Pancreas (tissue), 10 donors: ENCODE measurements around the gene HOXA10. TPM values are rescaled to one million over a fixed set of nuclear protein-coding genes. Genes with fewer than 3 reads are reported as not detected.
A peak's percentile ranks its signal among the peaks of the same experiment; 100 is the strongest.

Source experiments
- ATAC-seq, 4 donors: fragments of 200-7000 bp; cut with Tn5 transposase; one replicate each; pipeline versions ENCODE4 v1.8.0 to v1.9.1; 2020; ENCODE audit warnings: mild to moderate bottlenecking in 4 of 4, moderate library complexity in 4 of 4
- DNase-seq, 6 donors: peaks; one replicate each; pipeline ENCODE4 v3.0.0-alpha.2; 2020
- FAIRE-seq: peaks from 2 replicates; lab custom pipeline; 2012; peaks lifted over from hg19 to GRCh38; lab: Jason Lieb, UNC
- H3K27ac ChIP-seq, 4 donors: fragments of 200-600 bp; sonication (generic); 1 replicate in 3 of 4; 2 replicates in 1 of 4; pipeline versions ENCODE4 v1.5.0 to v1.8.0; 2020
- H3K27me3 ChIP-seq, 4 donors: fragments of 200-600 bp; one replicate each; pipeline ENCODE4 v1.8.0; 2021
- H3K36me3 ChIP-seq, 3 donors: fragments of 200-600 bp; sonication (generic) in 1 of 3; one replicate each; pipeline versions ENCODE4 v1.5.0 to v1.8.0; 2020 to 2021
- H3K4me1 ChIP-seq, 3 donors: fragments of 200-600 bp; one replicate each; pipeline ENCODE4 v1.8.0; 2021
- H3K4me3 ChIP-seq, 4 donors: fragments of 200-600 bp; sonication (generic) in 2 of 4; one replicate each; pipeline versions ENCODE4 v1.5.0 to v1.8.0; 2020 to 2021
- H3K9me3 ChIP-seq, 4 donors: fragments of 200-600 bp; one replicate each; pipeline ENCODE4 v1.8.0; 2021
- CTCF ChIP-seq, 4 donors: fragments of 200-600 bp; sonication (generic) in 3 of 4; IDR thresholded peaks; one replicate each; pipeline versions ENCODE4 v1.5.0 to v1.8.0; 2021; ENCODE audit warnings: antibody characterized with exemption in 4 of 4
- WGBS, 2 donors: extraction: QIAGEN DNeasy Blood & Tissue Kit; methylation state at CpG; one replicate each; pipeline ENCODE4 v1.1.7; 2013; 5-methylcytosine and 5-hydroxymethylcytosine counted together
- intact Hi-C, 3 donors: fragments of 100-400 bp; cut with DNase I; formaldehyde crosslinking; loops; one replicate each; pipeline versions ENCODE4 v1.11.1 to v1.14.2; 2022
- polyA plus RNA-seq, 2 donors: library from polyadenylated mRNA; stranded (reverse); fragments of 200-250 nt; gene quantifications; one replicate each; pipeline ENCODE4 v1.2.3, GENCODE V29; 2013
- total RNA-seq, 6 donors: library from RNA; stranded (reverse); fragmentation: NEBNext Ultra II Directional in 4 of 6; extraction: Animal tissue kit (Norgen Biotek cat#: 25700) in 4 of 6; gene quantifications; one replicate each; pipeline versions ENCODE4 v1.2.1 to v1.2.4, GENCODE V29; 2021 to 2023
- donor health status: healthy with polysubstance abuse.
- donor health status: DM: no; HTN: no; CAD: no; lungs with moderate emphysema.
- donor health status: DM: no; HTN: no; CAD: no.
- donor health status: control.
- donor health status: control.
- donor health status: Bipolar disorder and iron deficiency.
- donor health status: DM: yes; HTN: yes; CAD: no.
- donor health status: DM: no; HTN: no; CAD: no.
- donor health status: DM: no; HTN: no; CAD: no.
- donor health status: DM: yes; HTN: yes; CAD: no.

The HOXA10 gene
- total and polyA plus RNA-seq, 8 donors, result 0.09 to 0.18 (median 0.14) TPM; not detected in 4

DNA sequence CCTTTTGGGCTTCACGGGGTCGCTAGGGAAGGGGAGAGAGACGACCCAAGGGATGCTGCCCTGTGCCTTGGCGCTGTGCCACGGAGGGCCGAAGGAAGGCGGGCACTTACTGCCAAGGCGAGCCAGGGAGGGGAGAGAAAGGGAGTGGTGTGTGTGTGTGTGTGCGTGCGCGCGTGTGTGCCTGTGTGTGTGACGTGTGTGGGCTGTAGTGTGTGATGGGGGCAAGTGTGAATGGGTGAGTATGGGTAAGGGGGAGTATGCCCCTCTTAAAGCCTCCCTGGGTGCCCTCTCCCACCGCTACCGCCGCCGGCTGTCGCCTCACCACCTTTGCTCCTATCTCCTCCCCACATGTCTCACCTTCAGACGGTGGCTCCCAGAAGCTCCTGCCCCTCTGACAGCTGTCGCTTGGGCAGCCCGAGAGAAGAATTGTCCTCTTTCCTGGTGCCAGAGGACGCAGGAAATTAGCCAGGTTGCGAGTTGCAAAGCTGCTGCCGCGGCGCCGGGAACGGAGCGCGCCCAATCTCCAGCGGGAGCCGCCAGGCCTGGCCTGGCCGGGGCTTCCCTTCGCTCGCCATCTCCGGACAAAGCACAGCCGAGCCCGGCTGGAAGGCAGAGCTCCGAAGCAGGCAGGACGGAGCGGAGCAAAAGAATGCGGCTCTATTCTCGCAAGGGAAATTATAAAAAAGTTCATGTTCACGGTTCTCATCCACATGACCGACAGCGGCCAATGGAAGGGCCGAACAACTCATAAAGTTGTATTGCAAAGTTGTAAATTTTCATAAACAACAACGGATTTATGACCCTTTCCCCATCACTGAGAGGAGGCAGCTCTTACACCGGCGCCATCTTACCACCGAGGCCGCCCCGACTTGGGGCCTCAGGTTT, 21.9 kb downstream of the HOXA10 start, which contains the start of gene HOXA3:
HOXA3 (minus strand) TSS at position 653 of the 885 bp plus-strand sequence. CDS start 41,943 bp downstream, outside the sequence.
- H3K4me3 ChIP-seq, result peak within 1 kb of the TSS in 1 of 4 donors; percentile 42
- FAIRE-seq (no peak), DNase-seq (peak in 5 of 6 donors; percentile 0 to 71 (median 10)), ATAC-seq (peak in 1 of 4 donors; percentile 24)
- H3K9me3 ChIP-seq, result no peaks in the 10 kb centered on the region
- intact Hi-C loops, result loop anchor here in 1 of 3 donors (10.0 kb wide), 1 partner anchor 1297 kb away; no protein-coding TSS in a partner anchor
- H3K4me1 ChIP-seq, result peaks cover 0 to 12% (median 0%) of the 10 kb centered on the region in 3 donors
- no peaks in the 10 kb centered on the region for H3K36me3 ChIP-seq
- H3K27ac ChIP-seq, result no peak within 1 kb of the TSS
- no peak for TF ChIP-seq CTCF (IDR thresholded peaks at IDR 0.05)
- 7 to 9% methylated on average over 48 to 53 of the region's 53 CpGs for WGBS, 2 donors
- H3K27me3 ChIP-seq, result peaks cover 25 to 80% (median 39%) of the 10 kb centered on the region in 4 donors

DNA sequence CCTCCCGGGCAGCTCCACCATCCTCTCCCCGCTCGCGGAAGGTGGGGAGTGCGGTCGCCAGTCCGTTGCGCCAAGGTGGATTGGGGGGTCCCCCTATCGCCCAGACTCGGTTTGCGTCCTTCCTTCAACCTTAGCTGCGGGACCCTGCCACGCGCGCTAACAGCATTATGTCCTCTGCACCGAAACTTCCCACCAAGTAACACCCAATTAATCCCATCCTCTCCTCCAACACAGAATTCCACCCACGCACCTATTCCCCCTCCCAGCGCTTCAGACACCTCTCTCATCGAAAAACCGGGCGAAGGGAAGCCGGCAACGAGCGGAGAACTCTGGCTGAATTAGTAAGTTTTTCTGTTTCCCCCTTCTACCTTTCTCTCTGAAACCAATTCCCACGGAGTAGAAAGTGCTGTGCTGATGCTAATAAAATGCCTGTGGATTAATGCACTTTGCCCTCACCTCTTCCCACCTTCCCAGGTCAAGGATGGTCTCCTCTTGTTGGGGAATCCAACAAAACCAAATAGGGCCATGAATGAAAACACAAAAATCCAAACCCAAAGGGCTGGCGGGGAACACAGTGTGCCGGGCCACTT, 22.7 kb downstream of the HOXA10 start:
- Histone ChIP-seq H3K4me1 (peaks cover 0 to 12% (median 0%) of the 10 kb centered on the region in 3 donors), H3K36me3 (no peaks in the 10 kb centered on the region), H3K27me3 (peaks cover 25 to 80% (median 38%) of the 10 kb centered on the region in 4 donors), H3K27ac (no peak overlapping the region), H3K9me3 (no peaks in the 10 kb centered on the region), H3K4me3 (peak overlapping the region in 2 of 4 donors; percentile 12 to 42)
- TF ChIP-seq CTCF (IDR thresholded peaks at IDR 0.05), result no peak
- no peak for ATAC-seq
- no peak for FAIRE-seq
- WGBS, 2 donors, result 6 to 8% methylated on average over 27 of the region's 27 CpGs
- peak in 3 of 6 donors; percentile 5 to 34 (median 10) for DNase-seq
- intact Hi-C loops, result loop anchor here in 1 of 3 donors (10.0 kb wide), 1 partner anchor 1297 kb away; no protein-coding TSS in a partner anchor

DNA sequence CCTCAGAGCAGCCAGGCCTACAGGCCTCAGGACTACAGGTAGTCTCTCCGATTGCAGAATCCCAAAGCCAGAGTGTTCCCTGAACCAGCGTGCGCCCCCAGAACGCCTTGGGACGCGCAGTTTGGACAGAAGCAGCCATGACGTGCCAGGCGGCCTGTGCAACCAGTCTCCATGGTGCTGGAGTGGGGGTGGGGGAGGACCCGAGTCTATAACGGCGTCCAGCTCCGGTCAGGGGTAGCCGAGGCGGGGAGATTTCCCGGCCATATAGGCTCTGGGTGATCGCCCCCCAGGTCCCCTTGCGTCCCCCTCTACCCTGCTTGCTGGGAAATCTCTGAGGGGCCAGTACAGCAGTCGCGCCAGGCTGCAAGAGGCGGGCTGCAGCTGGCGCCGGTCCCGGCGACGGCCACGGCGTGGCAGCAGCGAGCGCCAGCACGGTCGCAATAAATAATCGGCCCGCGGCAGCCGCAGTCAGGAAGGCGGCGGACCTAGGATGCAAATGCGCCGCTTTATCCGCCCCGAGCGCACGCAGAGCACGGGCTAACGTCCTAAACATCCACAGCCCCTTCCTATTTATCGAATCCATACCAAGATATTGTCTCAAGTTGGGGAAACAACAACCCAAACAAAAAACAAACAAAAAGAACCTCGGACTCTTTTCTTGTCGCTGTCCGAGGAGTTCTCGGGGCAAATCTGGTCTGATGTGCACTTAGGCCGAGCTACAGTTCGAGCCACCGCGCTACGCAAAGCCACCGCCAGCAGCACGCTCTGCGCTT, 23.4 kb downstream of the HOXA10 start:
- intact Hi-C loops, result loop anchor here in 1 of 3 donors (10.0 kb wide), 1 partner anchor 1296 kb away; no protein-coding TSS in a partner anchor
- ATAC-seq (peak; percentile 78 to 90 (median 86)), FAIRE-seq (no peak), DNase-seq (peak in 5 of 6 donors; percentile 36 to 86 (median 69))
- peak overlapping the region in 2 of 4 donors; percentile 12 to 42 for H3K4me3 ChIP-seq
- no peak overlapping the region for H3K27ac ChIP-seq
- H3K36me3 ChIP-seq, result no peaks in the 10 kb centered on the region
- H3K4me1 ChIP-seq, result peaks cover 0 to 12% (median 0%) of the 10 kb centered on the region in 3 donors
- H3K9me3 ChIP-seq, result no peaks in the 10 kb centered on the region
- WGBS, 2 donors, result 4 to 5% methylated on average over 57 to 58 of the region's 58 CpGs
- peaks cover 25 to 77% (median 33%) of the 10 kb centered on the region in 4 donors for H3K27me3 ChIP-seq
- TF ChIP-seq CTCF (IDR thresholded peaks at IDR 0.05), result peak; percentile 61 to 80 (median 76)

DNA sequence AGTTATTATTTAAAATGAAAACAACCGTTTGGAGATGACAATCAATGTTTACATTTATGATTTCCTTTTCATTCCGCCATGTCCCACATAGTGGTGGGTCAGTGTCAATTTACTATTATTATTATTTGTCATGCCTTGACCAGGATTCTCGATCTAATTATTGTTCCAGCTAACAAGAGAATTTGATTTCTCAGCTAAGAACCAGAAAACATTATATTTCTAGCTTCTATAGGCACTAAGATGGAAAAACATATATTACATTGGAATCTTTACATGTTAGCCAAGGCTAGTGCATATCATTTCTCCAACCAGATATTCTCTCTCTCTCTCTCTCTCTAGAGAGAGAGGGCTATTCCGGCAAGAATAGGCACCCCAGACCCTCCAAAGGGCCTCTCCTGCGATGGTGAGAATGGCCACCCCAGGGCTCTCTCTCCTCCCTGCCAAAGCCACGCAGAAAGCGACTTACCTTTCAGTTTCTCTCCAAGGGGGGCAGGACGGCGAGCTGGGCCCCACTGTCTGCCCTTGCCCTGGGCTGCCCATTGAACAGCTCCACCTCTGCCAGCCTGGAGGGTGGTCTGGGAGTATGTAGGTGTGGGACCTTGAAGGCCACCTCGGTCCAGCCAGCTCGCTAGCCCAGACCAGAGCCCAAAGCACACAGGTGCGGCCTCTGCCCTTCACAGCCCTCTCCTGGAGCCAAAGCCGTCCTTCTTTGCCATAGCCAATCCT, 24.1 kb downstream of the HOXA10 start:
- DNase-seq, result peak in 1 of 6 donors; percentile 62
- Histone ChIP-seq H3K4me3 (peak overlapping the region in 1 of 4 donors; percentile 42), H3K4me1 (peaks cover 0 to 12% (median 0%) of the 10 kb centered on the region in 3 donors), H3K36me3 (no peaks in the 10 kb centered on the region), H3K27ac (no peak overlapping the region), H3K9me3 (no peaks in the 10 kb centered on the region), H3K27me3 (peaks cover 18 to 76% (median 29%) of the 10 kb centered on the region in 4 donors)
- no peak for ATAC-seq
- FAIRE-seq, result no peak
- WGBS, 2 donors, result 39% methylated on average over 13 of the region's 13 CpGs
- TF ChIP-seq CTCF (IDR thresholded peaks at IDR 0.05), result no peak
- intact Hi-C loops, result loop anchor here in 1 of 3 donors (10.0 kb wide), 1 partner anchor 1295 kb away; no protein-coding TSS in a partner anchor
